Inflammatory macrophage (primary cell): ENCODE data around the gene GAST.
"Not testable (repeated sequence)": the region's sequence is repeated elsewhere in the genome, so short reads cannot be mapped to it uniquely, and the experiment has no call there.

Experiments
- DNase-seq, 2 donors: peaks; one replicate each; pipeline ENCODE4 v3.0.0-alpha.2; 2020 to 2022
- total RNA-seq, 18 experiments: gene quantifications; one replicate each; lab custom pipeline; 2026; ENCODE audit warnings: mixed read lengths in 6 of 18, inconsistent platforms in 2 of 18; lab: John Stamatoyannopoulos, UW

The GAST gene
- 0 reads per million in 18 experiments for total RNA-seq

DNA sequence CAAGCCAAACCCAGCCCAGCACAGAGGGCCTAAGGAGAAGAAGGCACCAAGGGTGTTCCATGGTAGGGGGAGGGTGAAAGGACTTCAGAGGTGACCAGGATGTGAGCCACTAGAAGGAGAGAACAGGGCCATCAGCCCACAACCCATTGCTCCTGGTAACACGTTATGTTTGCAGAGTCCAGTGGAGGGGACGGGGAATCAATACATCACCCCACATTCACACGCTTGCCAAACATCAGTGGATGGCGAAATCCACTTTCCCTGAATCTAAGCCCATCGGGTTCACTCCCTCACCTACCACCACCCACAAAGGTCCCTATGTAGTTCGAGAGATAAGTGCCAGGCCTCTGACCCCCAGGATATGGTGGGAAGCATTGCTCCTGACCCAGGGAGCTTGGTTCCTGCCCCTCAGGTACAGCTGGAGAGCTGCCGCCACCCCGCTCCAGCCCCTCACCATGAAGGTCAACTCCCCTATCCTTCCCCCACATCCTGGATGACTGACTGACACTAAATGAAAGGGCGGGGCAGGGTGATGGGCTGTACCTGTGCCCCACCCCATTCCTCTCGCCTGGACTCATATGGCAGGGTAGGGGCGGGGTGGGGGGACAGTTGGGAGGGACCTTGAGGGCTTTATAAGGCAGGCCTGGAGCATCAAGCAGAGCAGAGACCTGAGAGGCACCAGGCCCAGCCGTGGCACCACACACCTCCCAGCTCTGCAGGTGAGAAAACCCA, at the start of gene GAST:
Gene GAST (plus strand): TSS at position 663 of the 732 bp plus-strand sequence. CDS start 3,106 bp downstream, outside the sequence.
- no peak for DNase-seq

DNA sequence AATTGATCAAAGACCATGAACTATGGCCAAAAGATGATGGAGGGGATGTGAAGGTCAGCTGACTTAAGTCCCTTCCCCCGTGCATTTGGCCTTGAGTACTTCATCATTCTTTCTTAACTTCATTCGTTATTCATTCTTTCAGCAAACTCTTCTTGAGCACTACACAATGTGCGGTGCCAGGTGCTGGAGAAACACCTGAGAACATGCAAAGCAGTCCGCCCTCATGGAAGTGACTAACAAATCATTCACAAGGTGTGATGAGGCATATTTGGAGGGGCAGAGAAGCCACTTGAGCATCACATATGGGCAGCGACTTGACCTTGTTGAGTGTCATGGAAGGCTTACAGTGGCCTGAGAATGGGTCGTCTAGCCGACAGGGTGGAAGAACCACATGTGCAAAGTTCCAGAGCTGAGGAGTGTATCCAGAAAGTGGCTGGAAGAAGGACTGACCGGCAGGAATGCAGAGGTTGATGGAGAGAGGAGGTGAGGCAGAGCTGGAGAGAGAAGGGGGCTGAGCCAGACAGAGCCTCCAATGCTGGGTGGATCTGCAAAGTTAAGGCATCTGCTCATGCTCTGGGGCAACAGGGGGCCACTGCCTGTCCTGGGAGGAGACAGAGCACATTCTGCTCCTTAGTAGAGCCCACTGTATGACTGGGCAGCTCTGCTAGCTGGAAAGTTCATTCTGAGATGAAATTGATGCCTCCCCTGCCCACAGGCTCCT, 48.5 kb upstream of the GAST start:
- no peak for DNase-seq

GRCh38 chr17:41664172-41664457, 48.0 kb upstream of the GAST start:
- DNase-seq: no peak

- DNase-seq: no peak
Measured at GRCh38 chr17:41664587-41665565, 47.3 kb upstream of the GAST start.

DNA sequence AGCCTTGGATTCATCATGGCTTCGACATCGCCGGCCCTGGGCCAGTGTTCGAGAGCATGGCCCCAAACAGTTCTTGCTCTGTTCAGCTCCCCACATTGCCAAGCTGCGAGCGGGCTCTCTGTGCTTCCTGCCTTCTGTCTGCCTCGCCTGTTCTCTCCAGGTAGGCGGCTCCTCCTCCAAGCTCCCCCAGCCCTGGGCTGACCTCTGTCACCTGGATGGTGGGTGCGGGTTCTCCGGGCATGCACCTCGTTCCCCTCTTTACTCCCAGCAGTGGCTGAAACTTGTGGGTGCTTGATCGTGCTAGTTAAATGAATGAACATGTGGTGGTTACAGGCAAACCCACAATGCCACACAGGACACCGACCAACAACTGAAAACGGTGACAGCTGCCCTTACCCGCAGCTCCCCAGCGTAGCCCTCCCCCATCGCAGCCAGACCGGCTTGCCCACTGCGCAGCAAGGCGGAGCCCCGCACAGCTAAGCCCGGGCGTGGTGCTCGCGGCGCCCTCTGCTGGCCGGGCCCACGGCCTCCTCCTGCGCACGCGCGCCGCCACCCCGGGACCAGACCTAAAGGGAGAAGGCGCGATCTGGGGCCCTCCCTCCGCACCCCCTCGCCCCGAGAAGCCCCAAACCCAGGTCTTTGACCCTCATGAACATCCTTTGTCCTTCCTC, 46.4 kb upstream of the GAST start:
- DNase-seq: peak; percentile 86

GRCh38 chr17:41666237-41666641, 45.9 kb upstream of the GAST start:
- DNase-seq: peak in 1 of 2 donors; percentile 45

- DNase-seq: peak; percentile 72 to 74
Measured at GRCh38 chr17:41666708-41667279, 45.3 kb upstream of the GAST start.

- DNase-seq: peak; percentile 24 to 57
Measured at GRCh38 chr17:41667280-41668041, 44.7 kb upstream of the GAST start.

- no peak for DNase-seq
Measured at GRCh38 chr17:41672153-41672552, 40.0 kb upstream of the GAST start.

GRCh38 chr17:41675157-41676057, 36.7 kb upstream of the GAST start:
- DNase-seq: not testable (repeated sequence)

GRCh38 chr17:41676058-41676419, 36.1 kb upstream of the GAST start:
- DNase-seq: no peak

GRCh38 chr17:41678411-41678906, 33.7 kb upstream of the GAST start:
- DNase-seq: peak; percentile 66 to 72

- DNase-seq: peak; percentile 91 to 92
Measured at GRCh38 chr17:41678907-41679739, 33.0 kb upstream of the GAST start.

- no peak for DNase-seq
Measured at GRCh38 chr17:41679740-41680425, 32.2 kb upstream of the GAST start.

- DNase-seq: no peak
Measured at GRCh38 chr17:41680426-41681040, 31.6 kb upstream of the GAST start.

DNA sequence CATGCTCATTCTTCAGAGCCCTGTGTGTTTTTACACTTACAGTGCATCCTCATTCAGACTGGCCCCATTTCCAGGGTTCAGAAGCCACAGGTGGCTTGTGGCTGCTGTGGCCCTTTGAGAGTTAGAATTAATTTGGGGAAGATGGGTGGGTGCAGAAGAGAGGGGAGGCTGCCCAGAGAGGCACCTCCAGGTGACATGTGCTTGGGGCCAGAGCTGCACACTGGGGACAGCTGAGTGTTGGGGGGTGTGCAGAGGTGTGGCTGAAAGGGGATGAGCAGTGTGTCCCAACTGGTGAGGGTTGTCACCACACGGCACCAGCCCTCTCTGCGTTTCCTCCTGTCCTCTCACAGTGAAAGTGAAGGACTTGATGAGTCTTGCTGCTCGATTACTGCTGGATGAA, 30.4 kb upstream of the GAST start:
- no peak for DNase-seq

DNA sequence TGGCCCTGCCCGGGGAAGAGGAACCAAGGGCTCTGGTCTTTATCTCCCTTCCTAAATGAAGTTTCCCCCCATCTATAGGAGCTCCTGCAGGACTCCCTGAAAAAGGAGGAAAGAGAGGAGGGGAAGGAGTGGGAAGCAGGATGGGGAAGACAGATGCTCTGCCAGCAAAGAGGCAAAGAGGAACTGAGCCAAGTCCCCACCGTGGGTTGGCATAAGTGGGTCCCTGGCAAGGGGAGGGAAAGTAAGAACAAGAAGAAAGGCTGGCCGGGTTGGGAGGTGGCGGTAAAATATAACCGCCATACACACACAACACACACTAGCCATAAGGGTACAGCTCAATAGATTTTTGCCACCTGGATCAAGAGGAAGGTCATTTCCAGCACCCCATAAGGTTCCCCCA, 29.5 kb upstream of the GAST start:
- peak; percentile 56 to 70 for DNase-seq

GRCh38 chr17:41683441-41684007, 28.6 kb upstream of the GAST start:
- no peak for DNase-seq
